OCI-LY1 (cell line): ENCODE data around the gene TSEN2.
A peak's percentile ranks its signal among the peaks of the same experiment; 100 is the strongest.

Experiments used
- H2AFZ ChIP-seq: fragments of 200-600 bp; sonication (generic), shearing (Covaris generic); 2 replicates; pipeline ENCODE4 v1.6.0; 2014; ENCODE audit warnings: antibody characterized with exemption, mild to moderate bottlenecking, low read length
- H3F3A ChIP-seq: fragments of 200-600 bp; sonication (generic), shearing (Covaris generic); 2 replicates; pipeline ENCODE4 v1.6.0; 2014; ENCODE audit warnings: mild to moderate bottlenecking, antibody characterized with exemption, low read length, moderate library complexity; ENCODE audit not compliant: insufficient read depth
- H3K27ac ChIP-seq: fragments of 200-600 bp; sonication (generic); 2 replicates; pipeline ENCODE4 v1.5.1; 2014; ENCODE audit warnings: low read length, mixed run types, mild to moderate bottlenecking, low read depth; ENCODE audit not compliant: poor library complexity, severe bottlenecking
- H3K27me3 ChIP-seq: fragments of 200-600 bp; sonication (generic); 2 replicates; pipeline ENCODE4 v1.6.0; 2014; ENCODE audit warnings: antibody characterized with exemption, mild to moderate bottlenecking, low read length, moderate library complexity; ENCODE audit not compliant: insufficient read depth
- H3K36me3 ChIP-seq: fragments of 200-600 bp; sonication (generic); 2 replicates; pipeline ENCODE4 v1.6.1; 2014; ENCODE audit warnings: mild to moderate bottlenecking, antibody characterized with exemption, low read length, moderate library complexity, mixed read lengths; ENCODE audit not compliant: insufficient read depth
- H3K4me1 ChIP-seq: fragments of 200-600 bp; sonication (generic); 2 replicates; pipeline ENCODE4 v1.5.1; 2014; ENCODE audit warnings: mild to moderate bottlenecking, low read length, moderate library complexity; ENCODE audit not compliant: insufficient read depth, severe bottlenecking
- H3K4me2 ChIP-seq: fragments of 200-600 bp; sonication (generic), shearing (Covaris generic); 2 replicates; pipeline ENCODE4 v1.6.1; 2014; ENCODE audit warnings: low read length
- H3K4me3 ChIP-seq: fragments of 200-600 bp; sonication (generic); 2 replicates; pipeline ENCODE4 v1.5.1; 2014; ENCODE audit warnings: low read length, low read depth, mild to moderate bottlenecking, mixed read lengths; ENCODE audit not compliant: poor library complexity, severe bottlenecking
- H3K79me2 ChIP-seq: fragments of 200-600 bp; shearing (Covaris generic); 2 replicates; pipeline ENCODE4 v1.6.1; 2016; ENCODE audit warnings: mixed run types, low read length, mixed read lengths; ENCODE audit not compliant: insufficient read depth
- H3K9ac ChIP-seq: fragments of 200-600 bp; sonication (generic), shearing (Covaris generic); 2 replicates; pipeline ENCODE4 v1.6.1; 2014; ENCODE audit warnings: mild to moderate bottlenecking, low read length, mixed read lengths
- H3K9me2 ChIP-seq: fragments of 200-600 bp; sonication (generic), shearing (Covaris generic); 2 replicates; pipeline ENCODE4 v1.6.1; 2014; ENCODE audit warnings: low read depth, mild to moderate bottlenecking, low read length, mixed read lengths
- H3K9me3 ChIP-seq: fragments of 200-600 bp; shearing (Covaris generic); 2 replicates; pipeline ENCODE4 v1.6.1; 2014; ENCODE audit warnings: low read length, mixed read lengths
- H4K20me1 ChIP-seq: fragments of 200-600 bp; sonication (generic), shearing (Covaris generic); 2 replicates; pipeline ENCODE4 v1.6.0; 2016; ENCODE audit warnings: mild to moderate bottlenecking, low read length; ENCODE audit not compliant: insufficient read depth
- EZH2 ChIP-seq: fragments of 200-600 bp; sonication (generic), shearing (Covaris generic); IDR thresholded peaks from 2 replicates; pipeline ENCODE4 v1.8.0; 2017; ENCODE audit warnings: borderline replicate concordance, mixed run types, mild to moderate bottlenecking, antibody characterized with exemption, low read length, moderate library complexity, mixed read lengths
- TF ChIP-seq, protein P1 (sequence below): fragments of 200-600 bp; sonication (generic), shearing (Covaris generic); IDR thresholded peaks from 2 replicates; pipeline ENCODE4 v1.5.1; 2017; ENCODE audit warnings: mild to moderate bottlenecking, antibody characterized with exemption, low read length, moderate library complexity, mixed read lengths

Gene TSEN2

DNA sequence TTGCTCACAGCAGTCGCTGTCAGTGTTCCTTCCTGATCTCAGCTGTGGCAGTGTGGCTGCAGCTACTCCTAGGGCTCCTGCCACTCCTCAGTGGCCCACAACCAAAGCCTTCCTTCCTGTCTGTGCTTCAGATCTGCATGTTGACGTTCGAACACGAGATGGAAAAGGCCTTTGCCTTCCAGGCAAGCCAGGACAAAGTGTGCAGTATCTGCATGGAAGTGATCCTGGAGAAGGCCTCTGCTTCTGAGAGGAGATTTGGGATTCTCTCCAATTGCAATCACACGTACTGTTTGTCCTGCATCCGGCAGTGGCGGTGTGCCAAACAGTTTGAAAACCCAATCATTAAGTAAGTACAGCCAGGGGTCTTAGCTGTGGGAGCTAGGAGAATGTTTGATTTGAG lies 90.4 kb downstream of the TSEN2 start:
- Histone ChIP-seq H3K27ac (no peak overlapping the region), H3K9ac (no peak overlapping the region), H2AFZ (no peak overlapping the region), H3K4me2 (no peak overlapping the region), H3K79me2 (no peaks in the 10 kb centered on the region), H3K9me2 (no peaks in the 10 kb centered on the region), H3K9me3 (no peaks in the 10 kb centered on the region), H3K36me3 (peaks cover 86% of the 10 kb centered on the region), H3K4me1 (no peaks in the 10 kb centered on the region), H3F3A (no peaks in the 10 kb centered on the region), H3K27me3 (no peaks in the 10 kb centered on the region), H3K4me3 (no peak overlapping the region), H4K20me1 (no peaks in the 10 kb centered on the region)
- TF ChIP-seq, protein P1, sequence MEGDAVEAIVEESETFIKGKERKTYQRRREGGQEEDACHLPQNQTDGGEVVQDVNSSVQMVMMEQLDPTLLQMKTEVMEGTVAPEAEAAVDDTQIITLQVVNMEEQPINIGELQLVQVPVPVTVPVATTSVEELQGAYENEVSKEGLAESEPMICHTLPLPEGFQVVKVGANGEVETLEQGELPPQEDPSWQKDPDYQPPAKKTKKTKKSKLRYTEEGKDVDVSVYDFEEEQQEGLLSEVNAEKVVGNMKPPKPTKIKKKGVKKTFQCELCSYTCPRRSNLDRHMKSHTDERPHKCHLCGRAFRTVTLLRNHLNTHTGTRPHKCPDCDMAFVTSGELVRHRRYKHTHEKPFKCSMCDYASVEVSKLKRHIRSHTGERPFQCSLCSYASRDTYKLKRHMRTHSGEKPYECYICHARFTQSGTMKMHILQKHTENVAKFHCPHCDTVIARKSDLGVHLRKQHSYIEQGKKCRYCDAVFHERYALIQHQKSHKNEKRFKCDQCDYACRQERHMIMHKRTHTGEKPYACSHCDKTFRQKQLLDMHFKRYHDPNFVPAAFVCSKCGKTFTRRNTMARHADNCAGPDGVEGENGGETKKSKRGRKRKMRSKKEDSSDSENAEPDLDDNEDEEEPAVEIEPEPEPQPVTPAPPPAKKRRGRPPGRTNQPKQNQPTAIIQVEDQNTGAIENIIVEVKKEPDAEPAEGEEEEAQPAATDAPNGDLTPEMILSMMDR, result no peak
- no peak for TF ChIP-seq EZH2

DNA sequence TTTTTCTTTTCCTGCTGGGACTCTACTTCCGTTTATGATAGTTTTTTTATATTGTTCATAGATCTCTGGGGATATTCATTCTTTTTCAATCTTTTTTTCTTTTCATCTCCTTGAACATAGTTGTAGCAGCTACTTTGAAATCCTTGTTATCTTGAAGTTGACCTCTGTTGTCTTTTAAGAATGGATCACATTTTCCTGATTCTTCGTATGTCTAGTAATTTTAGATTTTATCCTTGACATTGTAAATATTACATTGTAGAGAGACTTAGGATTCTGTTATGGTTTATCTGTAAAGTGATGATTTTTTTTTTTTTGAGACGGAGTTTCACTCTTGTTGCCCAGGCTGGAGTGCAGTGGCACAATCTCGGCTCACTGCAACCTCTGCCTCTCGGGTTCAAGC lies 93.1 kb downstream of the TSEN2 start:
- Histone ChIP-seq H4K20me1 (no peaks in the 10 kb centered on the region), H3K4me1 (no peaks in the 10 kb centered on the region), H3K4me2 (no peak overlapping the region), H2AFZ (no peak overlapping the region), H3K4me3 (no peak overlapping the region), H3K79me2 (no peaks in the 10 kb centered on the region), H3K27ac (no peak overlapping the region), H3K9ac (no peak overlapping the region), H3K27me3 (no peaks in the 10 kb centered on the region), H3K36me3 (peaks cover 80% of the 10 kb centered on the region), H3K9me2 (no peaks in the 10 kb centered on the region), H3F3A (no peaks in the 10 kb centered on the region), H3K9me3 (no peaks in the 10 kb centered on the region)
- no peak for TF ChIP-seq EZH2
- TF ChIP-seq, protein P1, result no peak

DNA sequence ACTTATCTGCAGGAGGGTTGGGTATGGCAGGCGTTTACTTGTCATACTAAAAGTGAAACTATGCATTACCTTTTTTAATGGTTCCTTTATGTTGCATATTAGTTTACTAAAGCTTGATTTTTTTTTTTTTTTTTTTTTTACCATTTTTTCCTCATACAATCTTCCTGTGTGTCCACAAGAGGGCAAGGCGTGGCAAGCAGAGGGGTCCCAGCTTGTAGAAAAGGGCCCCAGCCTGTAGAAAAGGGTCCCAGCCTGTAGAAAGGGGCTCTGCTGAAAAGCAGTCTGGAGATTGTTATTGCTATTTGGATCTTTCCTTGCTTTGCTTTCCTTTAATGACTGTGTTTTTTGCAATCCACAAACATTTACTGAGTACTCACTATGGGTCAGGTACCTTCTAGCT lies 94.5 kb downstream of the TSEN2 start:
- H3K4me2 ChIP-seq, result no peak overlapping the region
- H3K4me1 ChIP-seq, result no peaks in the 10 kb centered on the region
- TF ChIP-seq, protein P1, result peak; percentile 32; the same call in 1 of the 2 replicates
- TF ChIP-seq EZH2, result no peak
- H3K27ac ChIP-seq, result no peak overlapping the region
- no peaks in the 10 kb centered on the region for H4K20me1 ChIP-seq
- H3F3A ChIP-seq, result no peaks in the 10 kb centered on the region
- no peak overlapping the region for H3K9ac ChIP-seq
- H3K27me3 ChIP-seq, result no peaks in the 10 kb centered on the region
- no peaks in the 10 kb centered on the region for H3K9me3 ChIP-seq
- no peak overlapping the region for H2AFZ ChIP-seq
- H3K9me2 ChIP-seq, result no peaks in the 10 kb centered on the region
- H3K79me2 ChIP-seq, result no peaks in the 10 kb centered on the region
- no peak overlapping the region for H3K4me3 ChIP-seq
- H3K36me3 ChIP-seq, result peaks cover 82% of the 10 kb centered on the region
